Transverse colon (tissue), 4 donors: ENCODE data around the gene IDH3B. TPM values are rescaled to one million over a fixed set of nuclear protein-coding genes. Genes with fewer than 3 reads are reported as not detected.
A peak's percentile ranks its signal among the peaks of the same experiment; 100 is the strongest.

Source experiments
- DNase-seq: peaks from one replicate; pipeline ENCODE4 v3.0.0-alpha.2; 2019
- H3K27ac ChIP-seq, 4 donors: fragments of 200-600 bp; sonication (generic); 2 replicates each; pipeline ENCODE4 v1.5.1; 2016 to 2018; ENCODE audit warnings: inconsistent platforms in 4 of 4
- H3K27me3 ChIP-seq: fragments of 200-600 bp; sonication (generic); 2 replicates; pipeline ENCODE4 v1.5.1; 2017; ENCODE audit warnings: inconsistent platforms
- H3K36me3 ChIP-seq, 4 donors: fragments of 200-600 bp; sonication (generic); 2 replicates each; pipeline ENCODE4 v1.5.1; 2017 to 2019; ENCODE audit warnings: inconsistent platforms in 4 of 4
- H3K4me1 ChIP-seq, 4 donors: fragments of 200-600 bp; sonication (generic); 2 replicates each; pipeline ENCODE4 v1.5.1; 2017 to 2020; ENCODE audit warnings: inconsistent platforms in 4 of 4
- H3K4me3 ChIP-seq, 4 donors: fragments of 200-600 bp; sonication (generic); 1 replicate in 1 of 4; 2 replicates in 3 of 4; pipeline versions ENCODE4 v1.5.1 to v1.6.1; 2017 to 2019; ENCODE audit warnings: inconsistent platforms in 4 of 4
- H3K9me3 ChIP-seq, 2 donors: fragments of 200-600 bp; sonication (generic); 2 replicates each; pipeline ENCODE4 v1.5.1; 2017 to 2019; ENCODE audit warnings: inconsistent platforms in 2 of 2
- EP300 ChIP-seq: sonication (generic); formaldehyde crosslinking; IDR thresholded peaks from one replicate; pipeline ENCODE4 v1.6.1; 2017; ENCODE audit warnings: antibody characterized with exemption, low read depth
- POLR2A ChIP-seq: fragments of 450-650 bp; IDR thresholded peaks from one replicate; pipeline ENCODE4 v1.6.1; 2016; ENCODE audit warnings: antibody characterized with exemption, mild to moderate bottlenecking, moderate library complexity
- POLR2AphosphoS5 ChIP-seq, 3 donors: sonication (generic); formaldehyde crosslinking; IDR thresholded peaks; one replicate each; pipeline ENCODE4 v1.6.1; 2016; ENCODE audit warnings: antibody characterized with exemption in 3 of 3
- WGBS, 2 donors: methylation state at CpG; one replicate each; pipeline ENCODE4 v1.1.5; 2018; ENCODE audit warnings: low coverage in 1 of 2; 5-methylcytosine and 5-hydroxymethylcytosine counted together
- in situ Hi-C, 4 donors: fragments of 200-750 bp; cut with MboI; loops; one replicate each; pipeline versions ENCODE4 v1.15.0 to v1.15.1; 2017; ENCODE audit warnings: low sequenced_read_pairs in 3 of 4, low pct_ligation_motif_present in 1 of 4, low pct_unique_long_range_greater_than_20kb in 1 of 4
- intact Hi-C: fragments of 100-400 bp; cut with DNase I; formaldehyde crosslinking; loops from one replicate; pipeline ENCODE4 v1.15.1; 2023; ENCODE audit warnings: low total_unique reads
- total RNA-seq, 4 donors: library from RNA; depleted of rRNA; stranded (reverse); fragments of >200 nt; gene quantifications; one replicate each; pipeline ENCODE4 v1.1.0, GENCODE V29; 2016
- TF ChIP-seq, protein P1 (sequence below), 5 experiments: fragments of 200-600 bp in 3 of 5; fragments of 450-650 bp in 2 of 5; sonication (generic) in 3 of 5; IDR thresholded peaks; 1 replicate in 2 of 5; 2 replicates in 3 of 5; pipeline ENCODE4 v1.5.1; 2016 to 2017; ENCODE audit warnings: antibody characterized with exemption in 5 of 5, inconsistent platforms in 3 of 5, mild to moderate bottlenecking in 2 of 5, moderate library complexity in 1 of 5

Gene IDH3B
- total RNA-seq, 4 donors from 2014 or later: 71.8 to 152 (median 106) TPM

DNA sequence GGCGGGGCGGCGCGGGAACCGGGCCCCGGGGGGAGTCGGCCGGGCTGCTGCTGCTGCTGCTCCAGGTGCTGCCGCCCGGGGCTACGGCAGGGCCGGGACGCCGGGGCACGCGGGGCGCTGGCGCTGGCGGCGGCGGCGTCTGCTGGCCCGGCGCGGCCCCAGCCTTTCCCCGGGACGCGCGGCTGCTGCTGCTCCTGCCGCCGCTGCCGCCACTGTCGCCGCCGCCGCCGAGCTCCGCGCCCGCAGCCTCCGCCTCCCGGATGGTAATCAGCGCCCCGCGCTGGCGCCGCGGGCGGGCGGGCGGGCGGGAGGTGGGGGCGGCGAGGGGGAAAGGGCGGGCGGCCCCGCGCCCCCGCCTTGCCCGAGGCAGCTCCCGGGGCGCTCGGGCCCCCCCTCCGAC lies 28.9 kb upstream of the IDH3B start:
- Histone ChIP-seq H3K9me3 (no peaks in the 10 kb centered on the region), H3K4me3 (peak overlapping the region in 3 of 4 donors; percentile 41 to 58 (median 52)), H3K36me3 (no peaks in the 10 kb centered on the region), H3K4me1 (peaks cover 3 to 20% (median 13%) of the 10 kb centered on the region in 4 donors), H3K27ac (peak overlapping the region in 2 of 4 donors; percentile 64 to 74), H3K27me3 (peaks cover 83% of the 10 kb centered on the region)
- WGBS, 2 donors: 0% methylated on average over 19 of the region's 64 CpGs; no CpG with 5 or more reads in 1 of the 2 donors
- DNase-seq: no peak
- in situ Hi-C loops (no loop called here), intact Hi-C loops (loop anchor here (5.0 kb wide), 1 partner anchor 41 kb away; the partner anchor contains the start of gene NOP56)
- TF ChIP-seq EP300: no peak
- TF ChIP-seq POLR2AphosphoS5 (IDR thresholded peaks at IDR 0.05): no peak
- TF ChIP-seq, protein P1, sequence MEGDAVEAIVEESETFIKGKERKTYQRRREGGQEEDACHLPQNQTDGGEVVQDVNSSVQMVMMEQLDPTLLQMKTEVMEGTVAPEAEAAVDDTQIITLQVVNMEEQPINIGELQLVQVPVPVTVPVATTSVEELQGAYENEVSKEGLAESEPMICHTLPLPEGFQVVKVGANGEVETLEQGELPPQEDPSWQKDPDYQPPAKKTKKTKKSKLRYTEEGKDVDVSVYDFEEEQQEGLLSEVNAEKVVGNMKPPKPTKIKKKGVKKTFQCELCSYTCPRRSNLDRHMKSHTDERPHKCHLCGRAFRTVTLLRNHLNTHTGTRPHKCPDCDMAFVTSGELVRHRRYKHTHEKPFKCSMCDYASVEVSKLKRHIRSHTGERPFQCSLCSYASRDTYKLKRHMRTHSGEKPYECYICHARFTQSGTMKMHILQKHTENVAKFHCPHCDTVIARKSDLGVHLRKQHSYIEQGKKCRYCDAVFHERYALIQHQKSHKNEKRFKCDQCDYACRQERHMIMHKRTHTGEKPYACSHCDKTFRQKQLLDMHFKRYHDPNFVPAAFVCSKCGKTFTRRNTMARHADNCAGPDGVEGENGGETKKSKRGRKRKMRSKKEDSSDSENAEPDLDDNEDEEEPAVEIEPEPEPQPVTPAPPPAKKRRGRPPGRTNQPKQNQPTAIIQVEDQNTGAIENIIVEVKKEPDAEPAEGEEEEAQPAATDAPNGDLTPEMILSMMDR (IDR thresholded peaks at IDR 0.05): no peak
- no peak for TF ChIP-seq POLR2A

- Histone ChIP-seq H3K9me3 (no peaks in the 10 kb centered on the region), H3K4me1 (peaks cover 5 to 21% (median 14%) of the 10 kb centered on the region in 4 donors), H3K4me3 (peak within 1 kb of the TSS; percentile 41 to 58 (median 50)), H3K36me3 (no peaks in the 10 kb centered on the region), H3K27ac (peak within 1 kb of the TSS; percentile 78 to 86 (median 82)), H3K27me3 (peaks cover 88% of the 10 kb centered on the region)
- TF ChIP-seq POLR2AphosphoS5 (IDR thresholded peaks at IDR 0.05) (peak in 1 of 3 donors; percentile 26), POLR2A (no peak)
- DNase-seq: peak; percentile 47
- 4 to 23% methylated on average over 4 to 38 of the region's 106 CpGs for WGBS, 2 donors
- in situ Hi-C loops: no loop called here
- intact Hi-C loops: loop anchor here (5.0 kb wide), 1 partner anchor 40 kb away; the partner anchor contains the start of gene NOP56
Observed at GRCh38 chr20:2692036-2692885, 28.2 kb upstream of the IDH3B start, which contains the start of gene EBF4. Gene EBF4, plus strand, starts transcription at chr20:2692780. Its CDS starts 866 bp downstream, at chr20:2693646.

GRCh38 chr20:2691663-2692035 lies 27.6 kb upstream of the IDH3B start:
- whole genome bisulfite sequencing, 2 donors: 32 to 61% methylated on average over 5 to 10 of the region's 10 CpGs
- Histone ChIP-seq H3K9me3 (no peaks in the 10 kb centered on the region), H3K4me1 (peaks cover 5 to 21% (median 14%) of the 10 kb centered on the region in 4 donors), H3K4me3 (peak overlapping the region in 1 of 4 donors; percentile 58), H3K27ac (peak overlapping the region; percentile 78 to 86 (median 82)), H3K36me3 (no peaks in the 10 kb centered on the region), H3K27me3 (peaks cover 89% of the 10 kb centered on the region)
- no peak for DNase-seq
- intact Hi-C loops: loop anchor here (5.0 kb wide), 1 partner anchor 39 kb away; the partner anchor contains the start of gene NOP56
- no peak for TF ChIP-seq EP300
- TF ChIP-seq, protein P1 (IDR thresholded peaks at IDR 0.05): no peak
- no peak for TF ChIP-seq POLR2A
- no peak for TF ChIP-seq POLR2AphosphoS5 (IDR thresholded peaks at IDR 0.05)
- in situ Hi-C loops: no loop called here

- peaks cover 89% of the 10 kb centered on the region for H3K27me3 ChIP-seq
- TF ChIP-seq, protein P1 (IDR thresholded peaks at IDR 0.05): no peak
- TF ChIP-seq EP300: no peak
- intact Hi-C loops (loop anchor here (5.0 kb wide), 1 partner anchor 39 kb away; the partner anchor contains the start of gene NOP56), in situ Hi-C loops (no loop called here)
- H3K36me3 ChIP-seq: no peaks in the 10 kb centered on the region
- peak overlapping the region in 1 of 4 donors; percentile 86 for H3K27ac ChIP-seq
- DNase-seq: no peak
- H3K4me1 ChIP-seq: peaks cover 5 to 21% (median 14%) of the 10 kb centered on the region in 4 donors
- no peak overlapping the region for H3K4me3 ChIP-seq
- WGBS, 2 donors: 77 to 79% methylated on average over 6 to 8 of the region's 8 CpGs
- H3K9me3 ChIP-seq: no peaks in the 10 kb centered on the region
Observed at GRCh38 chr20:2691127-2691526, 27.1 kb upstream of the IDH3B start.
